Superior temporal gyrus (tissue), 1 donor: ENCODE measurements around the gene GRHL3.

ENCODE experiments used
- DNase-seq: peaks from one replicate; pipeline ENCODE4 v3.0.0-alpha.2; 2016; ENCODE audit errors: extremely low spot score

The GRHL3 gene

GRCh38 chr1:24343412-24344089, 24.4 kb downstream of the GRHL3 start:
- DNase-seq: no peak

GRCh38 chr1:24344090-24344742, 25.1 kb downstream of the GRHL3 start:
- DNase-seq: no peak

GRCh38 chr1:24345334-24345733, 26.2 kb downstream of the GRHL3 start:
- no peak for DNase-seq

DNA sequence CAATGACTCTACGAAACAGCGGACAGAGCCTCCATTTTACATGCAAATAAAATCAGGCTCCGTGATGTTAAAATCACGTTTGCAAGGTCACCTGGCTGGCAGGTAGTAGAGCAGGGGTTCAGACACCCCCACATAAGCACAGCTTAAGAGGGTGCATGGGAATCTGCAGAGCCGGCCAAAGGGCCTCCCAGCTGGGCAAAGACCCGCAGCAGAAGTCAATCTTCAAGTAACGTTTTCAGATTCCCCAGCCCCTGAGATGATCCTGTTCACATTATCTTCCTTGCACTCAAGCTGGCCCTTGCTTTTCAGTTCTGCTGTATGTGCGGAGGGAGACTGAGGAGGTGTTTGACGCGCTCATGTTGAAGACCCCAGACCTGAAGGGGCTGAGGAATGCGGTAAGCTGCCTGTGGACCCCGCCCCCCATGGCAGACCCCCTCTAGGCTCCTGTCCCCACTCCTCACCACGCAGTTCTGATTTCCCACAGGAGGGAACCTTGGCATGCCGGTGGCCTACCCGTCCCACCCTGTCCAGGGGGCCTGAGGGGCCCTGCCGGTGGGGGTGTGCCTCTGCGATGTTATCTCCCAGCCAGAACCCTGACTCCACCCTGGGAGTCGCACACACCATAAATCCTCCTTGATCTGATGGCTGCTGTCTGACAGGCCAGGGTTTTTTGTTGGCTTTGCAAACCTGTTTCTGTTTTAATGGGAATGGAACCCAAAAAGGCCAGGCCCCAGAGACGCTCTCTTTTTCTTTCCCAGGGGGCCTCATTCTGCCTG, 28.2 kb downstream of the GRHL3 start:
- DNase-seq: no peak

DNA sequence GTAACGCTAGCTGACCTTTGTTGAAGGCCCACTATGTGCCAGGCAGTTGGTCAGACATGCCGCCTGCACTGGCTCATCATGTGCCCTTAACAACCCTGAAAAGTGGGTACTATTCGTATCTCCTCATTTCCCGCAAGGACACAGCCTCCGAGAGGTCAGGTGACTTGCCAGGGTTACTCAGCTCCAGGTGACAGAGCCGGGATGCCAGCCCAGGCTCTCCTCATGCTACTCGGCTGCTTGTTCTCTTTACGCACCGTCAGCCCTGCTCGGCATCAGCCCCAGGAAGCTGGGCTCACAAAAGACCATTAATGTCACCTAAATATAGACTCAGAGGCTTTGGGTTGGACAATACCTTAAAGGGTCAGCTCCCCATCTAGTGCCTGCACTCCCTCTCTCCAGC, 29.0 kb downstream of the GRHL3 start:
- no peak for DNase-seq

DNA sequence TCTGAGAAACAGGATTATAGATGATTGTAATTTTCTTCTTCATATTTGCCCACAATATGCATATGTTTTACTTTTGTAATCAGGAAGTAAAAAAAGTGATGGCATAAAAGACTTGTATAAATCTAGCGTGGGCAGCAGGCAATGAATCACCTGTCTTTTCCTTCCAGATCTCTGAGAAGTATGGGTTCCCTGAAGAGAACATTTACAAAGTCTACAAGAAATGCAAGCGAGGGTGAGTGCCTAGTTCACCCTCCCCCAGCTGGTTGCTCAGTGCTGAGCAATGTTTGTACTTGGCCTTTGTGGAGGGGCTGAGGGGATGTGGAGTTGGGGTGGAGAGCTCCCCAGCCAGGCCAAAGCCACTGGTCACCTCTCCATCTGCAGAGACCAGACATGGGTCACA, 30.7 kb downstream of the GRHL3 start:
- DNase-seq: no peak

- DNase-seq: no peak
Observed at GRCh38 chr1:24351247-24351646, 32.1 kb downstream of the GRHL3 start.

DNA sequence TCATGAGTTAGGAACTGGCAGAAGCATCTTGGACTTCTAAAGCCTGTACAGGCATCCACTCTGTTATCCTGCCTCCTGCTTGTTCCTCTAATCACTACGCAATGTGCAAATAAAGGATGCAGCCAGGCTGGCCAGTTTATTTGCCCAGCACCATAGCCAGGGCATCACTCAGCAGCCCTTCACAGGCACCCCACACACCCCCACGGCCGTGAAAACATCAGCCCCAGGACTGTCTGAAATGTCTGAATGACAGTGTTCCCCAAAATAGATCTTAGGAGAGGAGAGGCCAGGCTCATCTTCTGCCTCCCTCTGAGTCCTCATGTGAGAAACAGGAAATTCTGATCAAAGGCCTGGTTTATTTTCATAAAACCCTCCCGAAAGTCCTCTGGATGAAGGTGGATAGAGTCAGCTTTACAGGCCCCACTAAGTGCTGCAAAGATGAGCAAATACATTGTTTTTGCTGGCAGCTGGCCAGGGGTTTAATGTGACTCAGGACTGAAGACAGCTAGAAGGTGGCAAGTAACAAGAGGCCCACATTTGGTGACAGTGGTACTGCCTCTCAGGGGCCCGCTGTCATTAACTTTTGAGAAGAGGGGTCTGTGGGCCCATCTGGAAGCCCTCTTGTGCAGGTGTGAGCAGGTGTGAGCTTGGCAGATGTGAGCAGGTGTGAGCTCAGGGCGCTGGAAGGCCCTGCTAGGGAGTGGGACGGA, 32.9 kb downstream of the GRHL3 start:
- no peak for DNase-seq

DNA sequence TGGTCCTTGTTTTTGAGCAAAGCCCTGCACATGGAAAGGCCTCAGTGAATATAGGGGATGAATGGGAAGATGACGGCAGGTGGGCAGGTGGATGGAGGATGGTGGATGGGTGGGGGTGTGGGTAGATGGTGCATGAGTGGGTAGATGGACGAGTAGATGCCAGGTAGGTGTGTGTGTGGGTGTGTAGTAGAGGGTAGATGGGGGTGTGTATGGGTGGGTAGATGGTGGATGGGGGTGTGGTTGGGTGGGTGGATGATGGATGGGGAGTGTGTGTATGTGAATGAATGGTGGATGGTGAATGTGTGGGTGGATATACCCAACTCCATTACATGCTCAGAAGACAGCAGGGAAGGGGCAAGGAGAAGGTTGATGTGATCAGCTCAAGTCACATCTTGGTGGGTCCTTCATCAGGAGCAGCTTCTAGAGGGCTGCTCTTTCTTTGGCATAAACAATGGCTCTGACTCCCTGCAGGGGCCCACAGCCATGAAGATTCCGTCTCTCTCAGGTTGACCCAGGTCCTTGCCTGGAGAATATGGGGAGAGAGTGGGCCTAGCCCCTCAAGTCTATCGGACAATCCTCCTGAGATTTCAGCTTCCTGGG, 34.2 kb downstream of the GRHL3 start:
- DNase-seq: no peak

DNA sequence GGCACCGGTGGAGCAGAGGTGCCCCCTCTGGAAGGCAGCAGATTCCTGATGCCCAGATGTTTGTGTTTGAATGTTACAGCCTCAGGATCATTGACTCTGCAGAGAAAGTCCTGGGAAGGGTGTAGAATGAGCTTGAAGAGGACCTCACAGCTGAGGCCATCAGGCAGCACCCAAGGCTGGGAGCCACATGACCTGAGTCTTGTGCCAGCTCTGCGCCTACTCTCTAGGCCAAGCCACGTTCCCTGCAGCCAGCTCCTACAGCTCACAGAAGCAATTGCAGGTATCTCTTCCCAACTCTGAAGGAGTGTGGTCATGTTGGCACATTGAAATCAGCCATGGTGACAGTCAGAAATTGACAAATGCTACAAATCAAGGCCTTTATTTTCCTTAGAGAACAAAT, 36.3 kb downstream of the GRHL3 start:
- DNase-seq: no peak

GRCh38 chr1:24357038-24357437, 37.9 kb downstream of the GRHL3 start:
- no peak for DNase-seq

DNA sequence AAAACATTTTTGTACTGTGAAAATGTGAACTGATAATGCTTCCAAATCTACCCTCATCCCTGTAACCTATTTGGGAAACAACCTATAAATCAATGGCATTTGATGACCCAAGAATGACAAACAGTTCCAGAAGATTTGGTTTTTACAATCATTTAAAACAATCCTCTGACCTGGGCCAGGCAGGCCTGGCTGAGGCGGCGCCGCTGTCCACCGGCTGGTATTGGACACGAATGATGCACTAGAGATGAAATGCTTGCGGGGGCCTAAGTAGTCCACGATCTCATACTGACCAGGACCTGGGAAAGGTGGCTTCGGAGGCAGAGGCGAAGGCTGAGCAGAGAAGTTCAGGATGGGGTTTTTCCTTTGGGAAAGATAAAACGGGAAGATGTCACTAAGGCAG, 41.5 kb downstream of the GRHL3 start:
- DNase-seq: no peak

DNA sequence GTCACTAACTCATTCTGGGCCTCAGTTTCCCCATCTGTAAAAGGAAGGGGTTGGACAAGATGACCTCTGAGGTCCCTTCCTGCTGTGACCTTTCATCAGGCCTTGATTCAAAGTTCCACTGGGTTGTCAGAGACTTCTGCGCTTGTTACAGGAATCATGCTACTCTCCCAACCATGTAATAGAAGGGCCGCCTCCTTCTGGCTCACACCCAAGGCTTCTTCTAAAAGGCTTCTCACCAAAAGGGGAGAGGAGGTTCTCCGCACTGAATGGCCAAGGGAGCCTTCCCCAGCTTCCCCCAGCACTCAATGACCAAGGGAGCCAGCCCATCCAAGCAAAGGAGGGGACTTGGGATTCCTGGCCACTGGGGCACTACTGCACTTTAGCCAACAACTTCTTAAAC, 42.7 kb downstream of the GRHL3 start:
- DNase-seq: no peak

DNA sequence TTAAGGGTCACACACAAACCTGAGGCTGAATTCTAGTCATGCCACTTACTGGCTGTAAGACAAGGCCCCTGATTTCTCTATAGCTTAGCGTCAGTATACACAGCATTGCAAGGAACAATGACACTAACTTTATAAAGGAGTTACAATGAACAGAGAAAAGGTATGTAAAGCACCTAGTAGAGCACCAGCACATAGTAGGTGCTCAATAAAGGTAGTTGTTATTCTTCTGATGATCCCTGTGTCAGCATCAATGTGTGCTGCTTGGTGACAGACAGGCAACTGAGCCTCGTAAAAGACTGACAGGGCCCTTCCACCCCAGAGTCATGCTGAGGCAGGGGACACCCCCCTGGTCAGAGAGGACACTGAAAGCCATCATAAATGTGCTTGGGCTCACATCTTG, 43.2 kb downstream of the GRHL3 start:
- DNase-seq: no peak

GRCh38 chr1:24362982-24363614, 43.9 kb downstream of the GRHL3 start:
- DNase-seq: no peak

DNA sequence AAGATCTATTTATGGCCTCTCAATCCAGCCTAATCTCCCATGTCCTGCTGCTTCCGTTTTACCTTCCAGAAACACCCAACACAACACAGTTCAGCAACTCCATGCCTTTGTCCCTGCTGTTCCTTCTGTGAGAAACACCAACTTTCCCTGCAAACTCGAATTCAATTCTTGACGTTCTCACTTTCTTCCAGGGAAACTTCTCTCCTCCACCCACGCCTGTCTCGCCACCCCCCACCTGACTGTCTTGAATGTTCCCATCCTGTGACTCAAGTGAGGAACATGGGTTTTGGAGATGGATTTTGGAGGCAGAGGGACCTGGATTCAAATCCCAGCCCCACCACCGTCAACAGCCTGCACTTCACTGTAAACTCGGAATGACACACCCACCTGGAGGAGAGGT, 44.8 kb downstream of the GRHL3 start:
- DNase-seq: no peak

DNA sequence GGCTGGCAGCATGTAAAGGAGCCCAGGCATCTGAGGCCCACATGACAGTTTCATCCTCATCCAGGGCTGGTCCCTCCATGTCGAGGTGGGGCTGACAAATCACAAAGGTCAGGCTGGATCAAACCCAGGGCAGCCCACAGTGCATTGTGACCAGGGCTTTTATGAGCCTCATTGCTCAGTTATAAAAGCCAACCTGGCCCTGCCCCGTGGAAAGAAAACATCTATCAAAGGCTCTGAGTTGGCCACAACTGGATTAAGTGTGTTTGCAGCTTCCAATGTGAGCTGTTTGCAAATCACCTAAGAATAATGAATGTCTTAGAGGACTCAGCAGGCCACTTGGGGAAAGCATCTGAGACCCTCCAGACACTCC, 45.4 kb downstream of the GRHL3 start:
- no peak for DNase-seq

- DNase-seq: no peak
Observed at GRCh38 chr1:24364975-24365678, 46.0 kb downstream of the GRHL3 start.

- DNase-seq: no peak
Observed at GRCh38 chr1:24366707-24367106, 47.5 kb downstream of the GRHL3 start.

DNA sequence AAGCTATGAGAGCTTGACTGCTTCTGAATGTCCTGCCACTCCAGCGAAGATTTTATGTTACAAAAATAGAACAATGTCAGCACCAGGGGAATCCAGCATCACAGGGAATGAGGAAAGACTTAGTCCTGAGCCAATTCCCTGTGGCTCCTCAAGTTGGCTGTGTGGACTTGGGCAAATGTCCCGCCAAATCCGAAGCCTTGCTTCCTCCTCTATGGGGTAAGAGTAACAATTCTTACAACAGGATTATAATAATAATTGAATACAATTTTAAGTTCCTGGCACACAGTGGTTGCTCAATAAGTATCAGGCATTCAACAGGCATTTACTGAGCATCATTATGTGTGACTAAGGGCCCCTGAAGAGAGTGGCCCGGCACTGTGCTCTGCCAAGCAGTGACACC, 50.0 kb downstream of the GRHL3 start:
- DNase-seq: no peak

DNA sequence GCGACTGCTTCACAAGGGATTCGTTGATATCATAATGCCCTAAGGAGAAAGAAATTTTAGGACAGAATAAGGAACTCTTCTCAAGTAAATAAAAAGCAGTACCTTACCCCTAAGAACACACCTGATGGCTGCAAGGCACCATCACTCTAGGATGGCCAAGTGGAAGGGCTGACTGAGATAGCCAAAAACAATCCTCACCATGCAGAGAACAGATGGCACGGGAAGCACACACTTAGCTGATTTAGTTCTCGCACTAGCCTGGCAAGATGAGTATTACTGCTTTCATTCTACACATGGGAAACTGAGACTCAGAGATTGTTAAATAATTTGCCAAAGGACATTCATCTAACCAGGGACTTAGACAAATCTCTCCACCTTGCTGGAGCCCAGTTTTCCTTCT, 50.6 kb downstream of the GRHL3 start:
- no peak for DNase-seq
